Heart right ventricle (tissue), 16 donors: ENCODE results near the gene GNG7. TPM values are rescaled to one million over a fixed set of nuclear protein-coding genes. Genes with fewer than 3 reads are reported as not detected.

Experiments used
- ATAC-seq, 8 donors: fragments of 200-7000 bp; cut with Tn5 transposase; one replicate each; pipeline ENCODE4 v1.9.1; 2020; ENCODE audit warnings: mild to moderate bottlenecking in 8 of 8, moderate library complexity in 8 of 8, moderate number of reproducible peaks in 1 of 8
- DNase-seq, 2 donors: peaks; one replicate each; pipeline ENCODE4 v3.0.0-alpha.2; 2020
- H3K27ac ChIP-seq, 10 donors: fragments of 200-600 bp; sonication (generic) in 2 of 10; one replicate each; pipeline versions ENCODE4 v1.5.0 to v1.8.0; 2020 to 2022; ENCODE audit warnings: mild to moderate bottlenecking in 3 of 10
- H3K27me3 ChIP-seq, 7 donors: fragments of 200-600 bp; one replicate each; pipeline ENCODE4 v1.8.0; 2021 to 2022; ENCODE audit warnings: mild to moderate bottlenecking in 2 of 7
- H3K36me3 ChIP-seq, 9 donors: fragments of 200-600 bp; sonication (generic) in 1 of 9; one replicate each; pipeline versions ENCODE4 v1.5.0 to v1.8.0; 2020 to 2022; ENCODE audit warnings: mild to moderate bottlenecking in 2 of 9
- H3K4me1 ChIP-seq, 9 donors: fragments of 200-600 bp; sonication (generic) in 1 of 9; one replicate each; pipeline versions ENCODE4 v1.5.0 to v1.8.0; 2020 to 2022; ENCODE audit warnings: mild to moderate bottlenecking in 4 of 9
- H3K4me3 ChIP-seq, 10 donors: fragments of 200-600 bp; sonication (generic) in 2 of 10; one replicate each; pipeline versions ENCODE4 v1.5.0 to v1.8.0; 2020 to 2022; ENCODE audit warnings: mild to moderate bottlenecking in 7 of 10, moderate library complexity in 2 of 10
- H3K9me3 ChIP-seq, 11 donors: fragments of 200-600 bp in 10 of 11; sonication (generic) in 2 of 11; one replicate each; pipeline versions ENCODE4 v1.5.0 to v1.8.0; 2013 to 2022; ENCODE audit warnings: mild to moderate bottlenecking in 2 of 11, control low read depth in 1 of 11, moderate library complexity in 1 of 11
- CTCF ChIP-seq, 9 donors: fragments of 200-600 bp; sonication (generic) in 2 of 9; IDR thresholded peaks; one replicate each; pipeline versions ENCODE4 v1.5.0 to v1.8.0; 2021 to 2022; ENCODE audit warnings: antibody characterized with exemption in 9 of 9, mild to moderate bottlenecking in 5 of 9, moderate library complexity in 1 of 9
- WGBS, 2 donors: extraction: QIAGEN DNeasy Blood & Tissue Kit; methylation state at CpG; one replicate each; pipeline ENCODE4 v1.1.7; 2013; ENCODE audit warnings: inconsistent platforms in 1 of 2; 5-methylcytosine and 5-hydroxymethylcytosine counted together
- intact Hi-C, 10 donors: fragments of 100-400 bp; cut with DNase I; formaldehyde crosslinking; loops; one replicate each; pipeline versions ENCODE4 v1.11.1 to v1.14.2; 2022
- polyA plus RNA-seq, 2 donors: library from polyadenylated mRNA; stranded (reverse); fragments of 200-250 nt; gene quantifications; one replicate each; pipeline ENCODE4 v1.2.3, GENCODE V29; 2013
- total RNA-seq, 10 donors: library from RNA; stranded (reverse); fragmentation: NEBNext Ultra II Directional in 3 of 10; extraction: Animal tissue kit (Norgen Biotek cat#: 25700) in 3 of 10; gene quantifications; one replicate each; pipeline versions ENCODE4 v1.2.1 to v1.2.4, GENCODE V29; 2021 to 2023
- donor health status: Arrhythmogenic right ventricular cardiomyopathy.
- donor health status: ischemic (EF 13 %, LVEDD 7.1; RV severe dilation, severe dysfunction).
- donor health status: healthy with polysubstance abuse.
- donor health status: DM: no; HTN: yes; CAD: no.
- donor health status: DM: no; HTN: no; CAD: no.
- donor health status: ischemic (EF 25% LVEDD 6.9; RV normal size, moderate dysfunction).
- donor health status: ischemic (EF 25% LVEDD 5.7; RV mildly dilated, moderate dysfunction).
- donor health status: healthy.
- donor health status: DM: yes; HTN: yes; CAD: no.
- donor health status: Ischemic cardiomyopathy.
- donor health status: ischemic (EF 35%, LVEDD 5.7; RV mildly dilated, moderate dysfunction).
- donor health status: nonischemic (EF 11% LVEDD 7.7; RV severe dilation, severe dysfunction).
- donor health status: DM: yes; HTN: yes; CAD: no.
- donor health status: PGD.
- donor health status: ischemic (EF 29% LVEDD 5.4; RV normal size, mild dysfunction).
- donor health status: nonischemic (EF 23%, LVEDD 6.1; RV moderate dilation, normal function).

GNG7 gene
- total and polyA plus RNA-seq, 12 donors: 8.4 to 56.9 (median 39.1) TPM

- Histone ChIP-seq H3K9me3 (no peaks in the 10 kb centered on the region), H3K27ac (no peak overlapping the region), H3K36me3 (no peaks in the 10 kb centered on the region), H3K27me3 (peaks cover 0 to 10% (median 0%) of the 10 kb centered on the region in 7 donors), H3K4me1 (peaks cover 0 to 11% (median 4%) of the 10 kb centered on the region in 9 donors), H3K4me3 (no peak overlapping the region)
- intact Hi-C loops: no loop called here
- no peak for DNase-seq
- no peak for TF ChIP-seq CTCF (IDR thresholded peaks at IDR 0.05)
- 96 to 100% methylated on average over 5 of the region's 5 CpGs for WGBS, 2 donors
- ATAC-seq: no peak
These were observed 3.8 kb upstream of the GNG7 start for GRCh38 chr19:2706251-2706650.

GRCh38 chr19:2703691-2704216 lies 1.3 kb upstream of the GNG7 start:
- Histone ChIP-seq H3K36me3 (no peaks in the 10 kb centered on the region), H3K9me3 (no peaks in the 10 kb centered on the region), H3K4me3 (no peak overlapping the region), H3K27me3 (peaks cover 0 to 10% (median 0%) of the 10 kb centered on the region in 7 donors), H3K27ac (no peak overlapping the region), H3K4me1 (peaks cover 0 to 13% (median 4%) of the 10 kb centered on the region in 9 donors)
- no peak for ATAC-seq
- TF ChIP-seq CTCF (IDR thresholded peaks at IDR 0.05): no peak
- intact Hi-C loops: loop anchor here in 1 of 10 donors (5.0 kb wide), 1 partner anchor 41 kb away; no protein-coding TSS in a partner anchor
- 61 to 67% methylated on average over 6 of the region's 6 CpGs for WGBS, 2 donors
- DNase-seq: no peak

- Histone ChIP-seq H3K4me3 (peak overlapping the region in 8 of 10 donors; percentile 10 to 58 (median 33)), H3K36me3 (no peaks in the 10 kb centered on the region), H3K27ac (no peak overlapping the region), H3K9me3 (no peaks in the 10 kb centered on the region), H3K4me1 (peaks cover 0 to 13% (median 4%) of the 10 kb centered on the region in 9 donors), H3K27me3 (peaks cover 0 to 10% (median 0%) of the 10 kb centered on the region in 7 donors)
- DNase-seq (no peak), ATAC-seq (no peak)
- TF ChIP-seq CTCF (IDR thresholded peaks at IDR 0.05): no peak
- intact Hi-C loops: loop anchor here in 1 of 10 donors (5.0 kb wide), 1 partner anchor 41 kb away; no protein-coding TSS in a partner anchor
- WGBS, 2 donors: 79% methylated on average over 5 of the region's 5 CpGs
These were observed 563 bp upstream of the GNG7 start for GRCh38 chr19:2703077-2703437.

GRCh38 chr19:2701361-2702169 lies 929 bp downstream of the GNG7 start:
- WGBS, 2 donors: 5 to 6% methylated on average over 9 of the region's 9 CpGs
- ATAC-seq: no peak
- no peak for TF ChIP-seq CTCF (IDR thresholded peaks at IDR 0.05)

More at GRCh38 chr19:2701361-2702169, 929 bp downstream of the GNG7 start:
- H3K4me1 ChIP-seq: peaks cover 0 to 13% (median 4%) of the 10 kb centered on the region in 9 donors
- no peaks in the 10 kb centered on the region for H3K9me3 ChIP-seq
- peaks cover 0 to 10% (median 0%) of the 10 kb centered on the region in 7 donors for H3K27me3 ChIP-seq
- intact Hi-C loops: loop anchor here in 1 of 10 donors (5.0 kb wide), 1 partner anchor 39 kb away; no protein-coding TSS in a partner anchor
- no peak for DNase-seq
- peak overlapping the region; percentile 24 to 59 (median 53) for H3K4me3 ChIP-seq
- H3K27ac ChIP-seq: peak overlapping the region in 3 of 10 donors; percentile 30 to 67 (median 52)
- no peaks in the 10 kb centered on the region for H3K36me3 ChIP-seq
